Measurements from ENCODE around the gene MEPCE.

MEPCE gene

GRCh38 chr7:100465299-100465698, 35.7 kb downstream of the MEPCE start:
- DNase-seq: no peak

GRCh38 chr7:100465702-100466311, 36.2 kb downstream of the MEPCE start:
- DNase-seq: no peak

GRCh38 chr7:100466653-100467605, 37.3 kb downstream of the MEPCE start:
- no peak for DNase-seq

GRCh38 chr7:100467638-100468373, 38.2 kb downstream of the MEPCE start:
- DNase-seq: no peak

- DNase-seq: peak; percentile 47
Measured at GRCh38 chr7:100469227-100470044, 39.8 kb downstream of the MEPCE start.

GRCh38 chr7:100471021-100471420, 41.4 kb downstream of the MEPCE start:
- DNase-seq: no peak

- no peak for DNase-seq
Measured at GRCh38 chr7:100472121-100472851, 42.7 kb downstream of the MEPCE start.

- DNase-seq: no peak
Measured at GRCh38 chr7:100472854-100473499, 43.3 kb downstream of the MEPCE start.

- DNase-seq: no peak
Measured at GRCh38 chr7:100475549-100475948, 45.9 kb downstream of the MEPCE start.

- no peak for DNase-seq
Measured at GRCh38 chr7:100476101-100476780, 46.6 kb downstream of the MEPCE start.

- no peak for DNase-seq
Measured at GRCh38 chr7:100476903-100477870, 47.6 kb downstream of the MEPCE start.

- DNase-seq: no peak
Measured at GRCh38 chr7:100477871-100478267, 48.2 kb downstream of the MEPCE start.

- DNase-seq: peak; percentile 89
Measured at GRCh38 chr7:100478958-100479660, 49.5 kb downstream of the MEPCE start, which contains the start of gene TSC22D4. Gene TSC22D4, minus strand, starts transcription at chr7:100479214. Its CDS starts 1,176 bp downstream, at chr7:100478038.

- DNase-seq: no peak
Measured at GRCh38 chr7:100481466-100481865, 51.8 kb downstream of the MEPCE start.

GRCh38 chr7:100482728-100483089, 53.1 kb downstream of the MEPCE start:
- no peak for DNase-seq

GRCh38 chr7:100483090-100483721, 53.6 kb downstream of the MEPCE start:
- peak; percentile 67 for DNase-seq
